Sciatic nerve (tissue), 2 donors: Measurements from ENCODE around the gene G3BP2. TPM values are rescaled to one million over a fixed set of nuclear protein-coding genes. Genes with fewer than 3 reads are reported as not detected.

Experiments
- ATAC-seq: fragments of 200-7000 bp; cut with Tn5 transposase; one replicate; pipeline ENCODE4 v1.9.1; 2020; ENCODE audit warnings: mild to moderate bottlenecking, moderate library complexity
- DNase-seq: peaks from one replicate; pipeline ENCODE4 v3.0.0-alpha.2; 2020; ENCODE audit warnings: low spot score
- intact Hi-C: fragments of 100-400 bp; cut with DNase I; formaldehyde crosslinking; loops from one replicate; pipeline ENCODE4 v1.14.2; 2022
- total RNA-seq: library from RNA; stranded (reverse); fragmentation: NEBNext Ultra II Directional; extraction: Animal tissue kit (Norgen Biotek cat#: 25700); gene quantifications from one replicate; pipeline ENCODE4 v1.2.1, GENCODE V29; 2021
- donor health status: DM: no; HTN: no; CAD: no.
- donor health status: DM: no; HTN: no; CAD: no.

Gene G3BP2
- total RNA-seq, 1 donor from 2014 or later, result 87.7 TPM

- DNase-seq (no peak), ATAC-seq (no peak)
- intact Hi-C loops, result no loop called here
These were observed 74.8 kb downstream of the G3BP2 start for GRCh38 chr4:75598390-75598789.

GRCh38 chr4:75596061-75596460 lies 77.2 kb downstream of the G3BP2 start:
- ATAC-seq, result no peak
- no peak for DNase-seq
- intact Hi-C loops, result no loop called here

- ATAC-seq (no peak), DNase-seq (no peak)
- intact Hi-C loops, result no loop called here
These were observed 79.8 kb downstream of the G3BP2 start for GRCh38 chr4:75593393-75593792.

Other genes with a start within 250 kb of the G3BP2 start
- 38.3 TPM for gene RCHY1, start 159.0 kb downstream of the G3BP2 start, total RNA-seq
- gene THAP6, start 158.9 kb downstream of the G3BP2 start, total RNA-seq, result 25.0 TPM
- gene ODAPH, start 117.3 kb downstream of the G3BP2 start, total RNA-seq, result not detected
- 2.4 TPM for gene CDKL2, start 42.9 kb downstream of the G3BP2 start, total RNA-seq
- gene USO1, start 51.2 kb upstream of the G3BP2 start, total RNA-seq, result 64.1 TPM
- gene PPEF2, start 229.0 kb upstream of the G3BP2 start, total RNA-seq, result 0.22 TPM